ENCODE measurements around the gene DLD. TPM values are rescaled to one million over a fixed set of nuclear protein-coding genes. Genes with fewer than 3 reads are reported as not detected.

The DLD gene
- total and polyA plus RNA-seq, 2 experiments from 2014 or later, result 84.9 to 129 TPM

DNA sequence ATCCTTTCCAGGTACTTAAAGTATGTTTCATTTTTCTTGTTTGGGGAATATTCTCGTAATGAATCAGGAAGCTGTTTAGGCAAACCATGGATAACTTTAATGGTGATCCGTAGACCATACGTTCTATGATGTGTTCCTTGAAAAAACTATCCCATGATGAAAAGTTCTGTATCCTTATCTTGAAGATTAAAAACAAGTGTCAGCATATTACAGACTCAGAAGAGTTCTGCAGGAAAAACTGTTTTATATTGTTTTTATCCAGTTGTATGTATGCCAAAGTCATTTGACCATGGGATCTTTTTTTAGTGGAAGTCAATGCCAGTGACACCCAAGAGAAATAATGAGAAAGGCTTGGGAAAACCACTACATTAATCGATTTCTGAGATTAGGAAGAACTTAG lies 52.0 kb downstream of the DLD start:
- Histone ChIP-seq H3K79me2 (peaks cover 2% of the 10 kb centered on the region), H3K4me2 (no peak overlapping the region), H3K27me3 (no peaks in the 10 kb centered on the region), H3K9me3 (ENCODE audit: low read depth) (no peaks in the 10 kb centered on the region), H3K9me2 (replicated peaks; ENCODE audit: insufficient read depth) (no peaks in the 10 kb centered on the region), H3K27ac (no peak overlapping the region), H3K4me1 (ENCODE audit: insufficient read depth) (peaks cover 20% of the 10 kb centered on the region), H2AFZ (no peak overlapping the region), H4K20me1 (ENCODE audit: insufficient read depth, poor library complexity, severe bottlenecking) (no peaks in the 10 kb centered on the region), H3K36me3 (replicated peaks; ENCODE audit: insufficient read depth, low read depth) (no peaks in the 10 kb centered on the region), H3K4me3 (no peak overlapping the region)
- WGBS (ENCODE audit: low lambda C conversion rate, missing lambda C conversion rate), result 89% methylated on average over 4 of the region's 4 CpGs
- no peak for DNase-seq (ENCODE audit: low spot score)
- no peak for TF ChIP-seq EZH2 (IDR thresholded peaks at IDR 0.05; ENCODE audit: borderline replicate concordance)
- no peak for TF ChIP-seq EZH2phosphoT487 (IDR thresholded peaks at IDR 0.05; ENCODE audit: low read depth, severe bottlenecking, unreplicated experiment)
- TF ChIP-seq, protein P1, sequence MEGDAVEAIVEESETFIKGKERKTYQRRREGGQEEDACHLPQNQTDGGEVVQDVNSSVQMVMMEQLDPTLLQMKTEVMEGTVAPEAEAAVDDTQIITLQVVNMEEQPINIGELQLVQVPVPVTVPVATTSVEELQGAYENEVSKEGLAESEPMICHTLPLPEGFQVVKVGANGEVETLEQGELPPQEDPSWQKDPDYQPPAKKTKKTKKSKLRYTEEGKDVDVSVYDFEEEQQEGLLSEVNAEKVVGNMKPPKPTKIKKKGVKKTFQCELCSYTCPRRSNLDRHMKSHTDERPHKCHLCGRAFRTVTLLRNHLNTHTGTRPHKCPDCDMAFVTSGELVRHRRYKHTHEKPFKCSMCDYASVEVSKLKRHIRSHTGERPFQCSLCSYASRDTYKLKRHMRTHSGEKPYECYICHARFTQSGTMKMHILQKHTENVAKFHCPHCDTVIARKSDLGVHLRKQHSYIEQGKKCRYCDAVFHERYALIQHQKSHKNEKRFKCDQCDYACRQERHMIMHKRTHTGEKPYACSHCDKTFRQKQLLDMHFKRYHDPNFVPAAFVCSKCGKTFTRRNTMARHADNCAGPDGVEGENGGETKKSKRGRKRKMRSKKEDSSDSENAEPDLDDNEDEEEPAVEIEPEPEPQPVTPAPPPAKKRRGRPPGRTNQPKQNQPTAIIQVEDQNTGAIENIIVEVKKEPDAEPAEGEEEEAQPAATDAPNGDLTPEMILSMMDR (IDR thresholded peaks at IDR 0.05; ENCODE audit: poor library complexity), result no peak

DNA sequence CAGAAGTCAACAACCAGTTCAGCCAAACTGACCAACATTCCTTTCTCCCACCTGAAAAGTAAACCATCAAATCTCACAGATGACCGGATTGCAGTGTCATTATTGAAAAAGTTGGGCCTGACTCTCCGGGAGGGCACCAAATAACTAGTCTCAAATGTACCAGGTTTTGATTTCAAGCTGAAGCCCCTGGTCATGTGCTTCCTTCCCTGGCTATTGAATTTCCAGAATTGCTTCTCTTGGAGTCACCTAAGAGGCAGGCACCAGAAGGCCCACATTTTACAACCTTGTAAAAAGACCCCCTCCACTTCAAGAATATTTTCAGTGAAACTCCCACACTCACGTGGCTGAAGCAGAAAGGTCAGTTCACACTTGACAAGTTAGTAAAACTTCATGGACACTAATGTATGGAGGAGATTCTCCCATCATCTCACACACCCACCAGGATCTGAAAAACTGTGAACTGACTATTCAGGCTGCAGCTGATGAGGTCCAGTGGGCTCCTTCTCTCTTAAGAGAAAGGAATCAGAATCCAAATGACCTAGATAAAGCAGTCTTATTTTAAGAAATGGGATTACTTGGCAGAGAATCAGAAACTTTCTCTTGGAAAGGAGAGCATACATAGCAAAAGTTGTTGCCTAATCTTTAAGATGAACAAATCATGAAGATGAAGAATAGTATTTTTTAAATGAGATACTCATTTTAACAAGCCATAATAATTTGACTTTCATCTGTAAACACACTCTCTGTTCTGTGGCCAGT lies 53.6 kb downstream of the DLD start:
- no peak for DNase-seq (ENCODE audit: low spot score)
- no peak overlapping the region for H3K27ac ChIP-seq

DNA sequence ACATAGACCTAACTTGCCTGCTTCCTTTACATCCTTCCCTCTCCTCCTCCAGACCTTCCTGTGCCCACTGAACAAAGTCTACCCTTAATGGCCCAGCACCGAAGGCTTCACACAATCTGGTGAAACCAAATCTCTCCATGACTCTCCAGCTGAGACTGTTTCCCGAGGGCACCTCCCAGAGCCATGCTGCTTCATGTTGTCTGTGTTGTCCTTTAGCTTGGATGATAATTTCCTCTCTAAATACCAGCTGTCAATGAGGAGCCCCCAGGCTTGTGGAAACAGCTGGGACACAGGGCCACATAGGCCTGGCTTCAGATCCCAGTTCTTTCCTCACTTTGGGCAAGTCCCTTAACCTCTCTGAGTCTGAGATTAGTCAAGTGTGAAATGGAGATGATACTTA lies 54.3 kb downstream of the DLD start:
- TF ChIP-seq, protein P1 (IDR thresholded peaks at IDR 0.05; ENCODE audit: poor library complexity), result no peak
- TF ChIP-seq EZH2 (IDR thresholded peaks at IDR 0.05; ENCODE audit: borderline replicate concordance) (no peak), EZH2phosphoT487 (IDR thresholded peaks at IDR 0.05; ENCODE audit: low read depth, severe bottlenecking, unreplicated experiment) (no peak)
- H4K20me1 ChIP-seq (ENCODE audit: insufficient read depth, poor library complexity, severe bottlenecking), result no peaks in the 10 kb centered on the region
- H3K27me3 ChIP-seq, result no peaks in the 10 kb centered on the region
- no peak for DNase-seq (ENCODE audit: low spot score)
- H3K9me3 ChIP-seq (ENCODE audit: low read depth), result no peaks in the 10 kb centered on the region
- H3K36me3 ChIP-seq (replicated peaks; ENCODE audit: insufficient read depth, low read depth), result no peaks in the 10 kb centered on the region
- H3K4me2 ChIP-seq, result no peak overlapping the region
- WGBS (ENCODE audit: low lambda C conversion rate, missing lambda C conversion rate), result 82% methylated on average over 2 of the region's 2 CpGs
- H3K27ac ChIP-seq, result no peak overlapping the region
- H2AFZ ChIP-seq, result no peak overlapping the region
- H3K79me2 ChIP-seq, result peaks cover 3% of the 10 kb centered on the region
- H3K9me2 ChIP-seq (replicated peaks; ENCODE audit: insufficient read depth), result no peaks in the 10 kb centered on the region
- no peak overlapping the region for H3K4me3 ChIP-seq
- H3K4me1 ChIP-seq (ENCODE audit: insufficient read depth), result peaks cover 10% of the 10 kb centered on the region

More for the DNA sequence above, 53.6 kb downstream of the DLD start:
- no peak overlapping the region for H3K4me3 ChIP-seq
- H2AFZ ChIP-seq, result no peak overlapping the region
- H3K27me3 ChIP-seq, result no peaks in the 10 kb centered on the region
- no peak overlapping the region for H3K4me2 ChIP-seq
- no peaks in the 10 kb centered on the region for H3K36me3 ChIP-seq (replicated peaks; ENCODE audit: insufficient read depth, low read depth)
- H3K79me2 ChIP-seq, result peaks cover 2% of the 10 kb centered on the region
- no peaks in the 10 kb centered on the region for H4K20me1 ChIP-seq (ENCODE audit: insufficient read depth, poor library complexity, severe bottlenecking)
- no peaks in the 10 kb centered on the region for H3K9me2 ChIP-seq (replicated peaks; ENCODE audit: insufficient read depth)
- H3K9me3 ChIP-seq (ENCODE audit: low read depth), result no peaks in the 10 kb centered on the region
- TF ChIP-seq, protein P1 (IDR thresholded peaks at IDR 0.05; ENCODE audit: poor library complexity), result no peak
- TF ChIP-seq EZH2 (IDR thresholded peaks at IDR 0.05; ENCODE audit: borderline replicate concordance) (no peak), EZH2phosphoT487 (IDR thresholded peaks at IDR 0.05; ENCODE audit: low read depth, severe bottlenecking, unreplicated experiment) (no peak)
- peaks cover 12% of the 10 kb centered on the region for H3K4me1 ChIP-seq (ENCODE audit: insufficient read depth)
- 61% methylated on average over 3 of the region's 3 CpGs for WGBS (ENCODE audit: low lambda C conversion rate, missing lambda C conversion rate)
